NCI-H69 (cell line): Measurements from ENCODE around the gene GALT.

ENCODE experiments used
- DNase-seq: peaks from one replicate; lab custom pipeline; 2025; lab: John Stamatoyannopoulos, UW

GALT gene

DNA sequence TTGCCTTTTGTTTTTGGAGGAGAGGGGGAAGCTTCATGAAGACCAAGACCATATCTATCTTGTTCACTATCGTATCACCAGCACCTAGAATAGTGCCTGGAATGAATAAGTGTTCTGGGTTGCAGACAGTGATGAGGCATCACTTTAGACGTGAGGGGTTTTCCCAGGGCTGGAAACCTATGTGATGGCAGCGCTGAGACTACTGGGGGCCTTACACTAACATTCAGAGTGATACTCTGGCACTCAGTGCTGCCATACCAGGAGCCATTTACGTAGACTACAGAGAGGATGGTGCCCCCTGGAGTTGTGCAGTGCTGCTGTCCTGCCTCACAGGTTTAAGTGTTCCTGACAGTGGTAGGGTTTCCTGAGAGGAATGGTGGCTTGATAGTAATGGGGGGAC is 37.7 kb downstream of the GALT start:
- DNase-seq = no peak

DNA sequence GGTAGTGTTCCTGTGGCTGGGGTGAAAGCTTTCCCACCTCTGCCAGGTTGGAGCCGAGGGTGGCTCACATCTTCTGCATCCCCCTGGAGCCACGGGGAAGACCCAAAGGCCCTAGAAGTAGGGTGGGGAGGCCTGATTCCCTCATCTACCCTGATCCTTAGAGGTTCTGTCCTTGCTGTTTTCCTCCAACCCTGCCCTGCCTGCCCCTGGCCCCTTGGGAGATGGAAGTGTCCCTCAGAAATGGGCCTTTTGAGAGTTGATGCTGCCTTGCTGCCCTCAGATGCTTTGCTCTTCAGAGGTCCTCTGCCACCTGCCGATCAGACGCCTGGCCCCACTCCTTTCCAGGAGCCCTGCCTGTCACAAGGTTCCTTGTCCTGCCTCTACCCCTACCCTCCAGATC is 38.3 kb downstream of the GALT start:
- DNase-seq = no peak

GRCh38 chr9:34685591-34685990 is 39.1 kb downstream of the GALT start:
- no peak for DNase-seq

DNA sequence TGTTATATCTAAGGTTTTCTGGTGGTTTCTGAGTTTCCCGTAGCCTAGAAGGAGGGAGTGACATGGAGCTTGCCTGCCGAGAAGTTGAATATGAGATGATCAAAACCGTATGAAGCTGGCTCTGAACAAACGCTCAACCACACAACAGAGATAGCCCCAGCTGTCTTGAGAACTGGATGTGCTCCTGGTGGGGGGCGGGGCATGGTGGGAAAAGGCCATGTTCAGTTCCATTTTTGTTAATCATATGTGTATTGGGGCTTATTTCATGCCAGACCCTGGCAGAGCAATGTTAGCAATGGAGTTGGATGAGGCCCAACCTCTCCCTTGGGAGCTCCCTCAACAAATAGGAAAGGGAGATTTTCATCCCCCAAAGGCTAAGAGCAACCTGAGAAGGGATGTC is 39.8 kb downstream of the GALT start:
- no peak for DNase-seq

GRCh38 chr9:34686732-34687131 is 40.3 kb downstream of the GALT start:
- no peak for DNase-seq

DNA sequence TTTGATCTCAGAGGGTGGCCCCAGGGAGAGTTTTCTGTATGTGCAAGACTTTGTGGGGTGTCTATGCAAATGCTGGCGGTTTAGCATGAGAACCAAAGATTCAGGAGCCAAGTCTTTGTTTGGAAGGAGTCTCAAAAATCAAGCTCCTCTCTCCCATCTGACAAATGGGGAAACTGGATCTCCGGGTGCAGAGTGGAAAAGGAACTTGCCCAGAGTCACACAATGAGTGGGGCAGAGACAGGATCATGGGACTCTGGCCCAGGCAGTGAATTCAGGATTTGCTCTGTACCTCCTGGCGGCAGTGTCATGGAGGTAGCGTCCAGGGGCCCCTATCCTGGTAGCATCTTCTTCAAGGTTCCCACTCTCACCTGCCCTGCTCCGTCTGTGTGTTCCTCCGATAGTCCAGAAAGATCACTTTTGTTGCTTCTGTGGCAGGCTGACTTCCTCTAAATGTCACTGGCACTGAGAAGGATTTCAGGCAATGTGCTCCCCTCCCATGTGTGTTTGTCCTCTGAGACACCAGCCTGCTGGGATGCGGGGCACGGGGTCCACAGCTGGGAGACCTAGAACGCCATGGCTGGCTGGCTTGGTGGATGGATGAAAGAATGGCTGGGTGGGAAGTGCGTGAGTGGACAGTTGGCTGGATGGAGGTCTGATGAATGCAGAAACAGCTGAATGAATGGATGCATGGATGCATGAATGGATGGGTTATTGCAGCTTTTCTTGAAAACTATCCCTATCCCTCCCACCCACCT is 41.0 kb downstream of the GALT start:
- DNase-seq = no peak

DNA sequence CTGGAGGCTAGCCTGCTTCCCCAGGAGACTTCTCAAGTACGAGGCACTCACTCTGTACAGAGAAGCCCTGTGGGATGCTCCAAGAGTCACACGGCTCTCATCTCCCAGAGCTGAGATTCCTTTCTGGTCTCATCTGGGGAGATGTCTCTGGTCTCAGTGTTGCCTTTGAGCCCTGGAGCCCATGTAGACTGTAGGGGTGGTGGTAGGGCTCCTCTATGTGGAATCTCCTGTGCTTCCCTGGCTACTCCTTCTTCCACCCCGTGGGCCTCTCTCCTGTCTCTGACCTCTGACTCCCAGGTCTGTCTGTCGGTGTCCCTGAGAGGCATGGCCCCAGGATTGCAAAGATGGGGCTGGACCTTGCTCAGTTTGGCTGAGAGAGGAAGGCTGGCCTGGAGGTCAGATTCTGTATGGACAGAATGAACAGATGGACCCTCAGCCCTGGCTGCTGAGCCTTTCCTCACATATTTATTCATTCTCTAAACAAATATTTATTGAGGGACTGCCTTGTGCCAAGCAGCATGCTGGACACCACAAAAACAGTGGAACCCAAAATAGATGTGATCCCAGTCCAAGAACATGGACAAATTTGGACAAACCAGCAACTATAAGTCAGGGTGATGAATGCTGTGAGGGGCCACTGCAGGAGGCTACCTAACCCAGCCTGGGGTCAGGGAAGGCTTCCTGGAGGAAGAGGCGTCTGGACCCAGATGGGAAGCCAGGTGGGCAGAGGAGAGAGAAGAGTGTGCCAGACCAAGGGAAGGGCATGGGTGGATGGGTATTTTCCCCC is 42.0 kb downstream of the GALT start:
- peak; percentile 34 for DNase-seq

DNA sequence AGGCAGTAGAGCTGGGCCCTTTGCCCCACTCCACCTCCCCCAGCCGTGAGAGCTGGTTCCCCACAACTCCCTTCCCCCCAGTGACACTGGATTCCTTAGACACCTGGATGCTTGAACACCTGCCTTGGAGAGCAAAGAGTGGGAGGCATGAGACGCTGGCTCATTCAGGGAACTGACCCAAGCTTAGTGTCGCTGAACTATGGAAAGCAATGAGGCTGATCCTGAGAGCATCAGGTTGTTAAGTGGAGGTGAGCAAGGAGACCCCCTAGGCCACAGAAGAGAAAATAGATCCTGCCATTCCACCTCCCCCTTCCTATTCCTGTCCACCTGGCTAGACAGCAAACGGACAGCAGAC is 42.6 kb downstream of the GALT start:
- DNase-seq = peak; percentile 73

GRCh38 chr9:34689512-34689911 is 43.0 kb downstream of the GALT start:
- no peak for DNase-seq

DNA sequence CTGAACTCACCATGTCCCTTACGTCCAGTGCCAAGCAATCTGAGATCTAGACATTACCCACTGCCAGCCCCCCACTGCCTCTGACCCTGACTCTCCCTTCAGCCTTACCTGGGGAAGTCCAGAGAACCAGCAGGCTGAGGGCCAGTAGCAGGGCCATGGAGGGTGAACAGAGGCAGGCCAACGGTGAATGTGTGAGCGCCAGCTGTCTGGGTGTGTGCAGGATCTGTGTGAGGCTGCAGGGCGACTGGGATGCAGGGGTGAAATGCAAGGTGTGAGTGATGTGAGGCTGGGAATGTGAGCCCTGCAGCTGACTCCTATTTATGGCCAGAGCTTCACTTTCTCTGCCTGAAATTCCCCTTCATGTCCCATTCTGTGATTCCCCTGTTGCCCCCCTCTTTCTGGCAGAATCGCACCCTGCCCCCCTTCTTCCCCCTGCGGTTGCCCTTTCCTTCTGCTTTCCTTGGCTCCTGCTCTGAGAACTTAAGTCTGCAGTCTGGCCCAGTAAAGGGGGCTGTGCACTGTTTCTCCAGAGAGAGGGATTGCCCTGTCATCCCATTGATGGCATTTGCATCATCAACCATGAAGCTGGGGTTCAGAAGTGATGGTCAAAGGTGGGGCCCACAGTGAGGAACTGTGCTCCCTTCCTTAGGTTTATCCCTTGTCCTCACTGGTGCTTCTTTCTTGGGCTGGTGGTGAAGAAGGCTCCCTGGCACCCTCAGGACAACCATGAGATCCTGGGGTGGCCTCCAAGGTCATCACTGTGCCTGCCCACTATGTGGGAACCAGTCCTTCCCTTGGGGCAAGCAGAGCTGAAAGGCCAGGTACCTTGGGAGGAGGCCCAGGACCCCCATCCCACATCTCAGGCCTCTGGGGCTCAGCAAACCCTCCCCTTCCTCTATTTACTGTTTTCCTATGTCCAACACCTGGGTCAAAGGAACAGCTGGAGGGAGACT is 44.8 kb downstream of the GALT start, which contains the start of gene CCL19:
Gene CCL19, minus strand, starts transcription at position 294 of the 953 bp plus-strand sequence. Its CDS starts 137 bp downstream, at position 157.
- no peak for DNase-seq

GRCh38 chr9:34691936-34692315 is 45.5 kb downstream of the GALT start:
- no peak for DNase-seq

GRCh38 chr9:34693560-34693959 is 47.1 kb downstream of the GALT start:
- DNase-seq = no peak

- no peak for DNase-seq
These were observed 48.3 kb downstream of the GALT start for GRCh38 chr9:34694811-34695210.
